K562 (cell line): ENCODE results near the gene SCGB1A1. TPM values are rescaled to one million over a fixed set of nuclear protein-coding genes. Genes with fewer than 3 reads are reported as not detected.
A peak's percentile ranks its signal among the peaks of the same experiment; 100 is the strongest.

Source experiments
- ATAC-seq: fragments of 200-7000 bp; cut with Tn5 transposase; 3 replicates; pipeline ENCODE4 v1.9.1; 2020; ENCODE audit warnings: moderate library complexity
- BruUV-seq: library from RNA; stranded (reverse); fragments of 400-500 nt; replicated peaks from 2 replicates; lab custom pipeline; 2021; lab: Mats Ljungman, UMichigan
- CTCF ChIA-PET: fragments of 300-600 bp; formaldehyde crosslinking; extraction: SDS; loops from one replicate; lab custom pipeline; 2021; ENCODE audit warnings: low intra/inter-chr PET ratio; lab: Yijun Ruan, JAX
- POLR2A ChIA-PET: fragments of 300-600, 350-650 bp; sonication (Branson Sonifier 250); formaldehyde crosslinking; extraction: SDS; loops from one replicate; lab custom pipeline; 2021; ENCODE audit warnings: antibody characterized with exemption, inconsistent platforms; lab: Yijun Ruan, JAX
- DNase-seq, 4 experiments: peaks; one replicate each; pipeline versions ENCODE4 v3.0.0 to v3.0.0-alpha.2; 2011 to 2018; ENCODE audit warnings: low spot score in 3 of 4, mixed read lengths in 3 of 4; ENCODE audit errors: extremely low read depth in 1 of 4
- FAIRE-seq: peaks from 2 replicates; lab custom pipeline; 2011; peaks lifted over from hg19 to GRCh38; lab: Jason Lieb, UNC
- H2AFZ ChIP-seq: 2 replicates; pipeline ENCODE4 v1.6.0; 2011; ENCODE audit warnings: low read depth, low read length, control low read depth, inconsistent platforms
- H3K27ac ChIP-seq: fragments of 200-600 bp; 3 replicates; pipeline ENCODE4 v1.8.0; 2011; ENCODE audit warnings: low read depth, mild to moderate bottlenecking, control low read depth, inconsistent platforms, low read length, moderate library complexity, mixed read lengths; ENCODE audit errors: extremely low read depth
- H3K27me3 ChIP-seq, 2 experiments: fragments of 300-600 bp in 1 of 2; 2 replicates in 1 of 2; 3 replicates in 1 of 2; pipeline versions ENCODE4 v1.6.0 to v1.8.0; 2011; ENCODE audit warnings: inconsistent platforms in 2 of 2, low read length in 2 of 2, mild to moderate bottlenecking in 1 of 2, mixed read lengths in 1 of 2, moderate library complexity in 1 of 2; ENCODE audit not compliant: control insufficient read depth in 2 of 2, insufficient read depth in 2 of 2
- H3K36me3 ChIP-seq: fragments of 300-600 bp; 3 replicates; pipeline ENCODE4 v1.8.0; 2011; ENCODE audit warnings: mild to moderate bottlenecking, low read length, inconsistent platforms; ENCODE audit not compliant: control insufficient read depth, insufficient read depth
- H3K4me1 ChIP-seq, 2 experiments: fragments of 200-600 bp in 1 of 2; replicated peaks in 1 of 2; 2 replicates in 1 of 2; 3 replicates in 1 of 2; pipeline versions ENCODE4 v1.5.1 to v1.8.0; 2011; ENCODE audit warnings: inconsistent platforms in 2 of 2, low read length in 2 of 2, mild to moderate bottlenecking in 1 of 2, mixed read lengths in 1 of 2, moderate library complexity in 1 of 2; ENCODE audit not compliant: control insufficient read depth in 2 of 2, insufficient read depth in 2 of 2
- H3K4me2 ChIP-seq: 2 replicates; pipeline ENCODE4 v1.6.1; 2011; ENCODE audit warnings: low read length, control low read depth, inconsistent platforms, mixed read lengths; ENCODE audit not compliant: insufficient read depth
- H3K4me3 ChIP-seq: fragments of 200-600 bp; sonication (generic), shearing (Covaris generic); 2 replicates; pipeline ENCODE4 v1.5.1; 2016; ENCODE audit warnings: control low read depth, inconsistent platforms
- H3K79me2 ChIP-seq: fragments of 200-600 bp; 3 replicates; pipeline ENCODE4 v1.8.0; 2011; ENCODE audit warnings: low read length, inconsistent platforms; ENCODE audit not compliant: control insufficient read depth, insufficient read depth
- H3K9ac ChIP-seq, 2 experiments: 2 replicates each; pipeline versions ENCODE4 v1.6.0 to v1.6.1; 2011; ENCODE audit warnings: low read depth in 2 of 2, low read length in 2 of 2, control low read depth in 1 of 2, inconsistent platforms in 1 of 2, mild to moderate bottlenecking in 1 of 2, mixed read lengths in 1 of 2; ENCODE audit not compliant: insufficient read depth in 1 of 2
- H3K9me1 ChIP-seq: one replicate; pipeline ENCODE4 v1.6.0; 2011; ENCODE audit warnings: inconsistent platforms, mild to moderate bottlenecking, low read length, moderate library complexity; ENCODE audit not compliant: control insufficient read depth, insufficient read depth
- H3K9me3 ChIP-seq: replicated peaks from 2 replicates; pipeline ENCODE4 v1.5.1; 2011; ENCODE audit warnings: low read depth, low read length, inconsistent platforms; ENCODE audit not compliant: control insufficient read depth, insufficient read depth
- H4K20me1 ChIP-seq: replicated peaks from 2 replicates; pipeline ENCODE4 v1.6.1; 2011; ENCODE audit warnings: low read length, inconsistent platforms, mixed read lengths; ENCODE audit not compliant: control insufficient read depth, insufficient read depth
- CBX3 ChIP-seq, 2 experiments: IDR thresholded peaks; 1 replicate in 1 of 2; 2 replicates in 1 of 2; pipeline ENCODE4 v1.6.1; 2012; ENCODE audit warnings: inconsistent platforms in 2 of 2, low read length in 2 of 2, borderline replicate concordance in 1 of 2, control low read depth in 1 of 2
- FOSL1 ChIP-seq: fragments of 200-800 bp; sonication (Bioruptor generic); conservative IDR thresholded peaks from 2 replicates; pipeline ENCODE4 v1.6.1; 2016; ENCODE audit warnings: missing genetic modification characterization, missing compliant biosample characterization
- FOXP1 ChIP-seq: sonication (generic); formaldehyde crosslinking; IDR thresholded peaks from 2 replicates; pipeline ENCODE4 v1.8.0; 2022; ENCODE audit warnings: mild to moderate bottlenecking, missing genetic modification reagents
- LEF1 ChIP-seq: fragments of 450-650 bp; IDR thresholded peaks from 2 replicates; pipeline ENCODE4 v1.6.1; 2016; ENCODE audit warnings: mild to moderate bottlenecking
- MCM2 ChIP-seq: fragments of 450-650 bp; IDR thresholded peaks from 2 replicates; pipeline ENCODE4 v1.6.1; 2017; ENCODE audit warnings: low read depth, mild to moderate bottlenecking
- MEIS2 ChIP-seq: fragments of 450-650 bp; IDR thresholded peaks from 2 replicates; pipeline ENCODE4 v1.6.1; 2014; ENCODE audit warnings: mild to moderate bottlenecking; ENCODE audit not compliant: partially characterized antibody
- NFE2 ChIP-seq: IDR thresholded peaks from 2 replicates; pipeline ENCODE4 v1.6.1; 2014; ENCODE audit warnings: antibody characterized with exemption, low read depth
- PHB2 ChIP-seq: fragments of 450-650 bp; IDR thresholded peaks from 2 replicates; pipeline ENCODE4 v1.6.1; 2017; ENCODE audit warnings: low read depth
- SIRT6 ChIP-seq: IDR thresholded peaks from one replicate; pipeline ENCODE4 v1.6.1; 2012; ENCODE audit warnings: low read depth, mild to moderate bottlenecking, control low read depth, inconsistent platforms, low read length, moderate library complexity
- SIX5 ChIP-seq, 2 experiments: IDR thresholded peaks; 2 replicates each; pipeline ENCODE4 v1.6.1; 2011; ENCODE audit warnings: low read length in 2 of 2, borderline replicate concordance in 1 of 2, low read depth in 1 of 2, mild to moderate bottlenecking in 1 of 2, moderate library complexity in 1 of 2; ENCODE audit not compliant: insufficient read depth in 1 of 2
- TAF9B ChIP-seq: fragments of 450-650 bp; IDR thresholded peaks from 2 replicates; pipeline ENCODE4 v1.6.1; 2018; ENCODE audit warnings: mild to moderate bottlenecking; ENCODE audit not compliant: partially characterized antibody
- TBP ChIP-seq: optimal IDR thresholded peaks from 2 replicates; pipeline ENCODE3; 2011; ENCODE audit warnings: low read depth, low read length, improper control_type of control experiment
- YBX1 ChIP-seq: fragments of 450-650 bp; IDR thresholded peaks from 2 replicates; pipeline ENCODE4 v1.7.1; 2016; ENCODE audit warnings: mild to moderate bottlenecking
- ZFP30 ChIP-seq: fragments of 250-450 bp; sonication (Bioruptor Pico); IDR thresholded peaks from 2 replicates; pipeline ENCODE4 v1.8.0; 2022; ENCODE audit warnings: moderate library complexity, mild to moderate bottlenecking, inconsistent platforms, borderline replicate concordance
- ZFPM2 ChIP-seq: fragments of 250-450 bp; sonication (Bioruptor Pico); IDR thresholded peaks from 2 replicates; pipeline ENCODE4 v1.5.1; 2022; ENCODE audit warnings: mild to moderate bottlenecking
- ZNF395 ChIP-seq: fragments of 200-800 bp; sonication (Bioruptor generic); IDR thresholded peaks from 2 replicates; pipeline ENCODE4 v1.6.1; 2017; ENCODE audit warnings: missing genetic modification characterization, missing compliant biosample characterization
- ZNF444 ChIP-seq: fragments of 250-450 bp; sonication (Bioruptor Pico); IDR thresholded peaks from 2 replicates; pipeline ENCODE4 v1.4.0; 2020; ENCODE audit warnings: mild to moderate bottlenecking, moderate library complexity
- ZNF512 ChIP-seq: IDR thresholded peaks from 2 replicates; pipeline ENCODE4 v1.6.1; 2016; ENCODE audit warnings: missing genetic modification characterization, missing compliant biosample characterization
- WGBS: fragments of 100-300 bp; shearing (Covaris generic); methylation state at CpG from one replicate; pipeline ENCODE4 v1.1.6; 2016; ENCODE audit warnings: low coverage, mixed read lengths; ENCODE audit not compliant: insufficient coverage; ENCODE audit errors: missing lambda C conversion rate; 5-methylcytosine and 5-hydroxymethylcytosine counted together
- in situ Hi-C: fragments of 300-500 bp; cut with MboI; formaldehyde crosslinking; loops from 4 replicates; pipeline ENCODE4 v1.15.0; 2018; ENCODE audit warnings: inconsistent platforms, mixed read lengths
- intact Hi-C: fragments of 100-400 bp; cut with micrococcal nuclease; formaldehyde crosslinking; loops from 2 replicates; pipeline ENCODE4 v1.14.2; 2022
- polyA plus RNA-seq, 8 experiments: library from polyadenylated mRNA; depleted of rRNA in 4 of 8; stranded (reverse) in 5 of 8; unstranded in 3 of 8; fragments of >200 nt; fragmentation: Nextera tagmentation in 2 of 8; fragmentation: Illumina TruSeq in 1 of 8; extraction: Ambion mirVana in 2 of 8; extraction: Trizol in 1 of 8; gene quantifications; 2 replicates each; pipeline versions ENCODE4 v1.2.1 to v1.2.3, GENCODE V29; 2011 to 2014; ENCODE audit warnings: inconsistent platforms in 1 of 8, missing spikeins in 1 of 8
- total RNA-seq, 7 experiments: library from RNA; depleted of rRNA in 6 of 7; stranded (reverse); fragments of >200 nt in 6 of 7; fragmentation: Illumina TruSeq in 2 of 7; extraction: Trizol in 2 of 7; gene quantifications; 2 replicates each; pipeline versions ENCODE4 v1.2.1 to v1.2.3, GENCODE V29; 2011 to 2021; ENCODE audit warnings: low replicate concordance in 1 of 7

SCGB1A1 gene
- total and polyA plus RNA-seq, 9 of the 15 experiments (the other 6 are each of a cell fraction or from before 2014, with no cell fraction given), result 0.55 TPM; not detected in 8

DNA sequence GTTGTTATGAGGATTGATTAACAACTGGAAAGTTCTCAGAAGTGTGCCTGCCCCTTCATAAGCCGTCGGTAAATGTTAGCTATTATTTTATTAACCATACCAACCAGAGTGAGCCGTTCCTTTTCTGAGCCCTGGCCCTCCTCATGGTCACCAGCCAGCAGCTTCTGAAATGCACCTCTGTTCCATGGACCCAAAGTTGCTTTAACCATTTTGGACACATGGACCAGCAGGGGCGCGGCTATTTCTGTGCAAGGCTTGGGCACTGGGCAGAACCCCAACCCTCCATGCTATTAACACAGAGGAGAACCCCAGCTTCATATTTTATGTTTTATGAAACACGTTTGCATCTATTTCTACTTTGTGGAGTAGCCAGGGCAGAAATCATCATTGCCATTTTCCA, 18.6 kb upstream of the SCGB1A1 start (continued):
- TF ChIP-seq MCM2, result no peak
- no peak for TF ChIP-seq TBP
- no peak for TF ChIP-seq ZNF395 (CRISPR knock-in tag)
- TF ChIP-seq FOXP1 (CRISPR knock-in tag), result no peak
- no peak for TF ChIP-seq ZNF512
- no peak for TF ChIP-seq ZFPM2 (CRISPR knock-in tag)
- TF ChIP-seq YBX1, result no peak
- no peak for TF ChIP-seq FOSL1
- no peak for TF ChIP-seq ZFP30 (CRISPR knock-in tag)

DNA sequence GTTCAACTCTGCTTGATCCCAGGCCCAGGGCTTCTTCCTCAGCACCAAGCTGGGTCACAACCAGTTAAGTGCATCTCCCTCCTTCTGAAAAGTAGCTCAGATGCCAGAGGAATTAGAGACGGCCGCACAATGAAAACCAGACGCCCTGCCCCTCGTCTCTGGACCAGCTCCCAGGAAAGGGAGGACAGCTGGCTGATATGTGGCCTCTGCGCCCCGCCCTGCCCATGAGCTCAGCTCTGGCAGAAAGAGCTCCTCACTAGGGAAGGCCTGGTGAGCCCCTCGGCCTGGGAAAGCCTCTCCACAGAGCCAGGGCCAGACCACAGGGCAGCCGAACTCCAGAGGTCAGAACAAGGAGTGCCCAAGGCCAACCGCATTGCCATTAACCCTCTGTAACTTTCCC, 18.1 kb upstream of the SCGB1A1 start:
- no peak overlapping the region for H3K4me3 ChIP-seq
- peak overlapping the region in 1 of 2 experiments; percentile 86; a peak in 2 of 4 replicates for H3K9ac ChIP-seq
- intact Hi-C loops, result no loop called here
- WGBS, result 44% methylated on average over 4 of the region's 9 CpGs
- ChIA-PET CTCF (no interaction called here), POLR2A (interaction anchor here (0.6 to 1.5 kb wide), 9 partner anchors 22 to 439 kb away, joined by 3 to 4 read pairs (median 3); partner anchors contain the start of genes AHNAK and WDR74)
- in situ Hi-C loops, result no loop called here
- H3K36me3 ChIP-seq, result no peaks in the 10 kb centered on the region
- H3K4me1 ChIP-seq, result peaks cover 46 to 62% of the 10 kb centered on the region in 2 experiments
- H3K9me3 ChIP-seq, result no peaks in the 10 kb centered on the region
- no peak for FAIRE-seq
- H2AFZ ChIP-seq, result no peak overlapping the region
- no peaks in the 10 kb centered on the region for H3K79me2 ChIP-seq
- peak in 2 of 4 experiments; percentile 27 to 34 for DNase-seq
- no peak overlapping the region for H3K4me2 ChIP-seq
- H3K9me1 ChIP-seq, result no peaks in the 10 kb centered on the region
- H4K20me1 ChIP-seq, result no peaks in the 10 kb centered on the region
- H3K27me3 ChIP-seq, result no peaks in the 10 kb centered on the region
- H3K27ac ChIP-seq, result no peak overlapping the region
- ATAC-seq, result no peak
- no TSS peak for BruUV-seq
- TF ChIP-seq NFE2 (no peak), CBX3 (IDR thresholded peaks at IDR 0.05; ENCODE audit: borderline replicate concordance in 1 of 2, low read length in 2 of 2) (no peak), TAF9B (no peak), ZNF444 (CRISPR knock-in tag) (no peak), PHB2 (no peak), SIX5 (IDR thresholded peaks at IDR 0.05; ENCODE audit: borderline replicate concordance in 1 of 2, insufficient read depth in 1 of 2, low read depth in 1 of 2, low read length in 2 of 2) (no peak), LEF1 (no peak), MEIS2 (peak; percentile 12), SIRT6 (no peak)
